Skeletal muscle cell (primary cell): ENCODE results near the gene SCYL2.
A peak's percentile ranks its signal among the peaks of the same experiment; 100 is the strongest.
"Not testable (repeated sequence)": the region's sequence is repeated elsewhere in the genome, so short reads cannot be mapped to it uniquely, and the experiment has no call there.

Experiments
- DNase-seq: peaks from one replicate; pipeline ENCODE4 v3.0.0-alpha.2; 2010; ENCODE audit warnings: low read depth
- H3K4me3 ChIP-seq: 2 replicates; pipeline ENCODE4 v1.5.1; 2011; ENCODE audit warnings: low read depth, mild to moderate bottlenecking, control low read depth, low read length, moderate library complexity

The SCYL2 gene

GRCh38 chr12:100263131-100263530, 3.8 kb upstream of the SCYL2 start:
- DNase-seq: no peak

DNA sequence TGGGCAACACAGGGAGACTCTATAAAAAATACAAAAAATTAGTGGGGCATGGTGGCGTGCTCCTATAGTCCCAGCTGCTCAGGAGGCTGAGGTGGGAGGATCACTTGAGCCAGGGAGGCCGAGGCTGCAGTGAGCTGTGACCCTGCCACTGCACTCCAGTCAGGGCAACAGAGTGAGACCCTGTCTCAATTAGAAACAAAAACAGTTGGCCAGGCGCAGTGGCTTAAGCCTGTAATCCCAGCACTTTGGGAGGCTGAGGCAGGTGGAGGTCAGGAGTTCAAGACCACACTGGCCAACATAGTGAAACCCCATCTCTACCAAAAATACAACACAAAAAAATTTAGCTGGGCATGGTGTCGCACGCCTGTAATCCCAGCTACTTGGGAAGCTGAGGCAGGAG, 1.9 kb upstream of the SCYL2 start:
- DNase-seq, H3K4me3 ChIP-seq: not testable (repeated sequence)

More at GRCh38 chr12:100263131-100263530, 3.8 kb upstream of the SCYL2 start:
- no peak overlapping the region for H3K4me3 ChIP-seq

DNA sequence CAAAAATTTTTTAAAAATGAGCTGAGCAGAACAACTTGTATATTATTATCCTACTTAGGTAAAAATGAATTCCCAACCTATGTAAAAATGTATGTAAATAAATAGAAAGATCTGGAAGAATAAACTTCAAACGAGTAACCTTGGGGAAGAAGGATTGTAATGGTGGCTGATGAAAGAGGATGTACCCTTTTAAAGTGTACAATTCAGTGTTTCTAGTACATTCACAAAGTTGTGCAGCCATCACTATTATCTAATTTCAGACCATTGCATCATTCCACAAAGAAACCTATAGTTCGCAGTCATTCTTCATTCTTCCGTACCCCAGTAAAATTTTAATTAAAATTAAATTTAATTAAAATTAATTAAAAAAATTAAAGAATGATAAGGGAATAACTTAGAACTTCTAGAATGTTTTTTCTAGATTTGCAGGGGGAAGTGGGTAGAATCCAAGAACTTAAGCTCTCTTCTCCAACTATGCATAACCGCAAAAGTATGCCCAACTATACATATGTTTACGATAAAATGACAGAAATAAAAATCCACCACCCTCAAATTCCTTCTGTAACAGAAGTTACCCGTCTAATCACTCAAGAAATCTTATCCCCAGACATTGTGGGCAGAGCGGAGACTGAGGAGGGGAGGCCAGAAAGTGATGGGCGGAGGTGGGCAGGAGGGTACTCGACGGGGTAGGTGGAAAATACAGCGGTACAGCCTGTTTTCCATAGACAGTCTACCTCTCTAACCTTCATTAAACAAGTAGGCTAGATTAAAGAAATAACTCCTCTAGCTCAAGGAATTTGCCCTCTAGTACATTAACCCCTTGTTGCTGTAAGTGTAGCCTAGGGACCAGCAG, 1.0 kb upstream of the SCYL2 start:
- DNase-seq: no peak
- peak overlapping the region; percentile 87 for H3K4me3 ChIP-seq

DNA sequence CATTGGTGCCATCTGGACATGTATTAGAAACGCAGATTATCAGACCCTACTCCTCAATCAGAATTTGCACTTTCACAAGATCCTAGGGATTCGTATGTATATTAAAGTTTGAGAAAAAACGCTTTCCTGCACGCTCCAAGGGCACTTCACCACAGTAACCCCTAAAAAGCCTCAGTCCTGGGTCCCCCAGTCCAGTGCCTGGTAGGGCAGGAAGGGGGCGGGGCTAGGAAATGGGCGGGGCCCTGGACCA, 467 bp upstream of the SCYL2 start:
- no peak for DNase-seq
- peak overlapping the region; percentile 87 for H3K4me3 ChIP-seq

- DNase-seq: no peak
- peak overlapping the region; percentile 87 for H3K4me3 ChIP-seq
Measured at GRCh38 chr12:100267603-100268281, 765 bp downstream of the SCYL2 start.

GRCh38 chr12:100268835-100269564, 2.0 kb downstream of the SCYL2 start:
- DNase-seq: no peak

GRCh38 chr12:100273782-100274181, 6.8 kb downstream of the SCYL2 start:
- H3K4me3 ChIP-seq: no peak overlapping the region
- no peak for DNase-seq

More at GRCh38 chr12:100268835-100269564, 2.0 kb downstream of the SCYL2 start:
- H3K4me3 ChIP-seq: peak overlapping the region; percentile 87

DNA sequence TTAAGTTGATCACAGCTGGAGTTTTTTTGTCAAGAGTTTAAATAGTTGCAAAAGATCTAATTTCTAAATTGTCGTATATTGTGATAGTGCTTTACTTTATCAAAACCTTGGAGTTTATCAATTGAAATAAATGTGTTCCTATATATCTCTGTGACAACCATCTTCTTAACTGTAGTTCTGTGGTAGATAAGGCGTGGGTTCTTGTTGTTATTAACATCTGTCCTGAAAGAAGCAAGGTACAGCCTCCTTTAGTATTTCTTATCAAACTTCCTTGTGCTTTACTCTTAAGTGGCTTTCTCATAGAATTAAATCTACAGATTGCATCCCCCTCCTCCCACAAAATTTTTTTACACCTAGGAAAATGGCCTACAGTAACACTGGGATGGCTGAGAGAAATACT, 7.3 kb downstream of the SCYL2 start:
- H3K4me3 ChIP-seq: no peak overlapping the region
- DNase-seq: no peak

- DNase-seq: no peak
- no peak overlapping the region for H3K4me3 ChIP-seq
Measured at GRCh38 chr12:100279159-100279558, 12.2 kb downstream of the SCYL2 start.

DNA sequence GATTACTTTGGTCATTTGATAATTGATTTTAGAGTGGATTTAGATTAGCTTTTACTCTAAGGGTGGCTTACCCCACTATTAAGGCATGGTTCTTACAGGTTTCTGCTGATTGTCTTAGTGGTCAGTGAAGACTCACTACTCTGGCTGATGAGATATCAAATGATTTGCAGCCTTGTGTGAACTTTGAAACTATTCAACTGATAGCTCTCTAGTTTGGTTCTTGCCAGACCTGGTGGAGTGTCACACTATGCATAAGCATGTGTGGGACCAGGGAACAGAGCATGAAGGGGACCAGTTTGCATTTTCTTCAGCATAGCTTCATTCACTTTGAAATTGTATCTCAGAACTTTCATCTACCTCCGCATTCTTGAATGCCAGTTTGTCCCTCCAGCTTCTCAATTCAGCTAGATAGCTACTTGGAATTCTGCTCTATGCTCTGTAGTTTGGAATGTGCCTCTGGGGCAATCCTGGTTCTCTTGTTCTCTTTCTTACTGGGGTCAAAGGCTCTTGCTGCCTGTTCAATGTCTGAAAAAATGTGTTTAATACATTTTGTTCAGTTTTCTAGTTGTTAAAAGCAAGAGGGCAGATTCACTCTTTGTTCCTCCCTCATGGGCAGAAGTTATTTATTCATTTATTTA, 12.7 kb downstream of the SCYL2 start:
- DNase-seq: no peak
- no peak overlapping the region for H3K4me3 ChIP-seq

GRCh38 chr12:100284556-100284955, 17.6 kb downstream of the SCYL2 start:
- not testable (repeated sequence) for DNase-seq, H3K4me3 ChIP-seq

DNA sequence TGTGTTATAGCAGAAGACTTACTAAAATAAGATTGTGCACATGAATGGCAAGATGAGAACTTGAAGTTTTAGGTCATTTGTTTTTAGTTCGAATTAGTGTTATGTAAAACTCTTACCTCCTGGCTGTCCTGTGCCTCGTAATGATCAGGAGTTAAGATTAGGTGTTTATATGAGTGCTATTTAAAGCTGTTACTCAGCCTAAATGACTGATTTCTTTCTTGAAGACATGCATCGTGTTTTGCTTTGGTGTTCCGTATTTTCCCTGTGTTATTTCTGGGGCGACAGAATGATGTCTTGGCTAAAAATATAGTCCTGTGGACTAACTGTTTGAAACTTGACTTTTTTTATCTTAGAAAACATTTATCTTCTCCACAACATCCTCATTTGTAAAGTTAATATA, 22.1 kb downstream of the SCYL2 start:
- H3K4me3 ChIP-seq: no peak overlapping the region
- DNase-seq: no peak

DNA sequence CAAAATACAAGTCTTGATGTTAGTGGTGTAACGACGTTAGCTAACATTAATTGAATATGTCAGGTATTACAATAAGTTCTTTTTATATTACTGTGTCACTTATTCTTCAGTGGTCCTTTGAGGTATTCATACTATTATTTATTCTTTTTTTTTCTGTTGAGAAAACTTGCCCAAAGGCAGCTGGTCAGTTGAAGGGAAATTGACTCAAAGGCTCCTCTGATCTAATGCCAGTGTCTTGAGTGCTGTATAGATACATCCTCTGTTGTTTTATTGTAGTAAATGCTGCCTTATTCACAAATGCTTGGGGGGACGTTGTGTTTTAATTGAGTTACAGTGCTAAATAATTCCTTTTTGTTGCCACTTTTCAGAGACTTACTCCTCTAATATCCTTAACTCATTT, 23.0 kb downstream of the SCYL2 start:
- DNase-seq: no peak
- no peak overlapping the region for H3K4me3 ChIP-seq

DNA sequence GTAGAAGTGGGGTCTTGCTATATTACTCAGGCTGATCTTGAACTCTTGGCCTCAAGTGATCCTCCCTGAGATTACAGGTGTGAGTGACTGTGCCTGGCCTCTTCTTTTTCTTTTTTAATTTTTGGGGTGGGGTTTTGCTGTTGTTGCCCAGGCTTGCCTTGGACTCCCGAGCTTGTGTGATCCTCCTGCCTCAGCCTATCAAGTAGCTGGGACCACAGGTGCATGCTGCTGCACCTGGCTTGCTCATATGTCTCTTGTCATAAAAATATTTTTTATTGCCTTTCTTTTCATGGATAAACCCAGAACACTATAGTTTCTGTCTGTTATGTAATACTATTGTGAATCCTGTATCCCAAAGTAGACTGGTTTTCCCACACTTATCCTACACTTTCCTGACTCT, 26.0 kb downstream of the SCYL2 start:
- no peak overlapping the region for H3K4me3 ChIP-seq
- no peak for DNase-seq

DNA sequence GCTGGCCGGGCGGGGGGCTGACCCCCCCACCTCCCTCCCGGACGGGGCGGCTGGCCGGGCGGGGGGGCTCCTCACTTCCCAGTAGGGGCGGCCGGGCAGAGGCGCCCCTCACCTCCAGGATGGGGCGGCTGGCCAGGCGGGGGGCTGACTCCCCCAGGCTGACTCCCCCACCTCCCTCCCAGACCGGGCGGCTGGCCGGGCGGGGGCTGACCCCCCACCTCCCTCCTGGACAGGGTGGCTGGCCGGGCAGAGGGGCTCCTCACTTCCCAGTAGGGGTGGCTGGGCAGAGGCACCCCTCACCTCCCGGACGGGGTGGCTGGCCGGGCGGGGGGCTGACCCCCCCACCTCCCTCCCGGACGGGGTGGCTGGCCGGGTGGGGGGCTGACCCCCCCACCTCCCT, 27.4 kb downstream of the SCYL2 start:
- not testable (repeated sequence) for H3K4me3 ChIP-seq, DNase-seq

DNA sequence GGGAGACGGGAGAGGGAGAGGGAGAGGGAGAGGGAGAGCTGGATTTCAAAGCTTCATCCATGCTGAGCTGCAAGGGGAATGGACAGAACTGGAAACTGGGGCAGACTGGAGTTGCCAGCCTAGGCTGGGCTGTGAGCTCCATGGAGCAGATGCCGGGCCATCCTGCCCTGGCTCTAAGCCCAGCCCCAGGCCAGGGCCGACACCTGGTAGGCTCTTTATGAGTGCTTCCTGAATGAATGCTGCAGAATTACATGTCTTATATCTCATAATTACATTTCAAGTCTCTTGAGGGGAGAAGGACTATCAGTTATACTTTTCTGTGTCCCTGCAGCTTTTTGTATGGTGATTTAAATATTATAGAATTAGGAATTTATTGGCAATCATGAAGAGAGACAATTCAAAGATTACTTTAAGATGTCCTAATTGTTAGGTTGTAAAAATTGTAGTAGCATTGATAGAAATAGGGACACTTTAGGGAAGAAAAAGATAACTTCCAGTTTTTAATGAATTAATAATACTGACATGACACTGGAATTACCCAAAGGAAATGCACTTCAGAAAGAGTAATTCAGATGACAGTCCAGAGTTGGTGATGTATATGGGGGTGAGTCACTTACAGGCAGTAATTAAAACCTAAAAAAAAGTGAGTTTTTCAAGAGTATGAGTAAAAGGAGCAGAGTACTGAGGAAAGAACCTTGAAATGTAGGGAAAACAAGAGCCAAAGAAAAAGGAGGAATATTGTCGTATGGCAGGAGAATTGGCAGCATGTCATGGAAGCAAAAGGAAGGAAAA, 29.0 kb downstream of the SCYL2 start:
- no peak overlapping the region for H3K4me3 ChIP-seq
- no peak for DNase-seq

- no peak overlapping the region for H3K4me3 ChIP-seq
- no peak for DNase-seq
Measured at GRCh38 chr12:100302081-100302480, 35.1 kb downstream of the SCYL2 start.

DNA sequence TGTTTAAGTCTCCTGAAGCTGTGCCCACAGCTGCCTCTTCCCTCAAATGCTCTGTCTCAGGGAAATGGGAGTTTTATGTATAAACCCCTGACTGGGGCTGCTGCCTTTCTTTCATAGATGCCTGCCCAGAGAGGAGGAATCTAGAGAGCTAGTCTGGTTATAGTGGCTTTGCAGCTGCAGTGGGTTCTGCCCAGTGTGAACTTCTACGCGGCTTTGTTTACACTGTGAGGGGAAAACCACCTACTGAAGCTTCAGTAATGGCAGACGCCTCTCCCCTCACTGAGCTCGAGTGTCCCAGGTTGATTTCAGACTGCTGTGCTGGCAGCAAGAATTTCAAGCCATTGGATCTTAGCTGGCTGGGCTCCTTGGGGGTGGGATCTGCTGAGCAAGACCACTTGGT, 36.9 kb downstream of the SCYL2 start:
- no peak for DNase-seq
- no peak overlapping the region for H3K4me3 ChIP-seq

- not testable (repeated sequence) for H3K4me3 ChIP-seq, DNase-seq
Measured at GRCh38 chr12:100304334-100304733, 37.4 kb downstream of the SCYL2 start.
